ENCODE data around the gene PLG. TPM values are rescaled to one million over a fixed set of nuclear protein-coding genes. Genes with fewer than 3 reads are reported as not detected.
"Not testable (repeated sequence)": the region's sequence is repeated elsewhere in the genome, so short reads cannot be mapped to it uniquely, and the experiment has no call there.

PLG gene
- total RNA-seq, 1 experiment from 2014 or later = not detected

DNA sequence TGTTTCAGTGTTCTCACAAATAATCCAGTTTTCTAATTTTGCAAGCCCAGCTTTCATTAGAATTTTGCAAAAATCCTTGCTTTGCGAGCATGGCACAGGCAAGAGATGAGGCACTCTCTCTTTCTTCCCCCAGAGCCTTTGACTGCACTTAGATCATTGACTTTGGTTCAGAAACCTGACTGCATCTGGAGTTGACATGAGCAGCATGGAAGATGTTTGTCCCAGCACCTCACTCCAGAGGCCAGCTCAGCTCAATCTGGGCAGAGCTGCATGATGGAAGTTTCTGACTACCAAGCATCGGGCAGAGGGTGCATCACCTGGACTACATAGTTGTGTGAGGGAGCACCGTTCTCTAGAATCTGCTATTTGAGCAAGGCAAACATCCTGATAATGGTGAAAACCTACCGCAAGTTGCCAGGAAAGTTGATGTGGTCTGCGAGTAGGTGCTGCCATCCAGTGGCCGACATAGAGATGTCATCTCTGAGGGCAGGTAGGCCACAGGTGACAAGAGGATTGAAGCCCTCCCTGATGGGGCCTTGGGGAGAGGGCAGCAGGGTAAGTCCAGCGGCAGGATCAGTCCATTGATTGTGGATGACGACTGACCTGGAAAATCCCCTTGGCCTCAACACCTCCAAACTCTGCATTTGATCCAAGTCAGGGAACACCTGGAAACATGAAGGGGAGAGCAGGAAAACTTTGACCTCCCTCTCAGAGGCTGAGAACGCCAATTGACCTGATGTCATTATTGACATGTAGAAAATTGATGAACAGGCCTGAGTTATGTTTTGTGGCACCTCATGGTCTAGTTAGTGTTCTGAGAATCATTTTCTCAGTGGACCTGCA, 34.2 kb upstream of the PLG start:
- BruUV-seq (replicated peaks) = no TSS peak
- TF ChIP-seq EZH2 (IDR thresholded peaks at IDR 0.05; ENCODE audit: low read depth) = no peak
- TF ChIP-seq, protein P1, sequence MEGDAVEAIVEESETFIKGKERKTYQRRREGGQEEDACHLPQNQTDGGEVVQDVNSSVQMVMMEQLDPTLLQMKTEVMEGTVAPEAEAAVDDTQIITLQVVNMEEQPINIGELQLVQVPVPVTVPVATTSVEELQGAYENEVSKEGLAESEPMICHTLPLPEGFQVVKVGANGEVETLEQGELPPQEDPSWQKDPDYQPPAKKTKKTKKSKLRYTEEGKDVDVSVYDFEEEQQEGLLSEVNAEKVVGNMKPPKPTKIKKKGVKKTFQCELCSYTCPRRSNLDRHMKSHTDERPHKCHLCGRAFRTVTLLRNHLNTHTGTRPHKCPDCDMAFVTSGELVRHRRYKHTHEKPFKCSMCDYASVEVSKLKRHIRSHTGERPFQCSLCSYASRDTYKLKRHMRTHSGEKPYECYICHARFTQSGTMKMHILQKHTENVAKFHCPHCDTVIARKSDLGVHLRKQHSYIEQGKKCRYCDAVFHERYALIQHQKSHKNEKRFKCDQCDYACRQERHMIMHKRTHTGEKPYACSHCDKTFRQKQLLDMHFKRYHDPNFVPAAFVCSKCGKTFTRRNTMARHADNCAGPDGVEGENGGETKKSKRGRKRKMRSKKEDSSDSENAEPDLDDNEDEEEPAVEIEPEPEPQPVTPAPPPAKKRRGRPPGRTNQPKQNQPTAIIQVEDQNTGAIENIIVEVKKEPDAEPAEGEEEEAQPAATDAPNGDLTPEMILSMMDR (conservative IDR thresholded peaks at IDR 0.05) = peak; percentile 71
- no peaks in the 10 kb centered on the region for H3K9me3 ChIP-seq (ENCODE audit: insufficient read depth, low read depth)
- H2AFZ ChIP-seq = no peak overlapping the region
- intact Hi-C loops (cut with micrococcal nuclease; ENCODE audit: unreplicated experiment) = no loop called here
- no peak overlapping the region for H3K4me2 ChIP-seq
- POLR2A ChIA-PET (ENCODE audit: unreplicated experiment) = no interaction called here
- H3K79me2 ChIP-seq (ENCODE audit: low read depth) = no peaks in the 10 kb centered on the region
- DNase-seq = peak in 1 of 2 experiments; percentile 12
- H3K4me3 ChIP-seq = no peak overlapping the region
- no peaks in the 10 kb centered on the region for H3K36me3 ChIP-seq (ENCODE audit: low read depth)
- no peaks in the 10 kb centered on the region for H3K9me2 ChIP-seq (ENCODE audit: insufficient read depth)
- no peaks in the 10 kb centered on the region for H3F3A ChIP-seq (ENCODE audit: insufficient read depth, low read depth)
- no peaks in the 10 kb centered on the region for H4K20me1 ChIP-seq (ENCODE audit: insufficient read depth)
- H3K4me1 ChIP-seq (replicated peaks; ENCODE audit: insufficient read depth) = no peaks in the 10 kb centered on the region
- H3K27ac ChIP-seq = no peak overlapping the region
- no peaks in the 10 kb centered on the region for H3K27me3 ChIP-seq (ENCODE audit: insufficient read depth, low read depth)
- CTCF ChIA-PET = no interaction called here

DNA sequence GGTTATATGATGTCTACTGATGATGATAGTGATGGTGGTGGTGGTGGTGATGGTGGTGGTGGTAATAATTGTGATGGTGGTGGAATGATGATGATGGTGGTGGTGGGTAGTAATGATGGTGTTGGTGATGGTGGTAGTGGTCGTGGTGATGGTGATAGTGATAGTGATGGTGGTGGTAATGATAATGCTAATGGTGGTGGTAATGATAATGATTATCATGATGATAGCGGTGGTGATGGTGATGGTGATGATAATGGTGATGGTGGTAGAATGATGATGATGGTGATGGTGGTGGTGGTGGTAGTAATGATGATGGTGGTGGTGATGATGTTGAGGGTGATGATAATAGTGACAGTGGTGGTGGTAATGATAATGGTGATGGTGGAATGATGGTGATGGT, 33.5 kb upstream of the PLG start:
- TF ChIP-seq, protein P1 (conservative IDR thresholded peaks at IDR 0.05) = no peak
- TF ChIP-seq EZH2 (IDR thresholded peaks at IDR 0.05; ENCODE audit: low read depth) = no peak

DNA sequence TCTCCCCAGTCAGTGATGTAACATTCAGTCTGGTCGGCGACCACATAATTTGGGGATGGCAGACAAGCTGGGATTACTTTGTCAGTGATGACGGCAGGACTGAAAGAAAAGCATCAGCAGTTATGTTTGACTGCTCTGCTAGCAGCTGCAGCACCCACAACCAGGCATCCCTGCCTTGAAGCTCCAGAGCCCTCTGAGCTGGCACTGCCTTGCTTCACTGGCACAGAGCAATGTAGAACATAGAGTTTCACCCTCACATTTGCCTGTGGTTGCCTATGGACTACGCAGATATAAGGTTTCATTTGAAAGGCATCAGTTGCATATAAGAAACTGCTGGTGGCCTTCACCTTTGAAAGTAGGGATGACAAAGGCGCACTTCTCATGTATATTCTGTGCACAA, 25.6 kb upstream of the PLG start:
- DNase-seq; H3K9me3 ChIP-seq (ENCODE audit: insufficient read depth, low read depth); CTCF ChIA-PET; H2AFZ ChIP-seq; H3K4me1 ChIP-seq (replicated peaks; ENCODE audit: insufficient read depth); H4K20me1 ChIP-seq (ENCODE audit: insufficient read depth); BruUV-seq (replicated peaks); H3F3A ChIP-seq (ENCODE audit: insufficient read depth, low read depth); H3K27ac ChIP-seq; H3K27me3 ChIP-seq (ENCODE audit: insufficient read depth, low read depth); H3K4me3 ChIP-seq; H3K9me2 ChIP-seq (ENCODE audit: insufficient read depth); H3K36me3 ChIP-seq (ENCODE audit: low read depth); POLR2A ChIA-PET (ENCODE audit: unreplicated experiment); intact Hi-C loops (cut with micrococcal nuclease; ENCODE audit: unreplicated experiment); H3K79me2 ChIP-seq (ENCODE audit: low read depth); H3K4me2 ChIP-seq: not testable (repeated sequence)

More for the DNA sequence above, 33.5 kb upstream of the PLG start:
- Histone ChIP-seq H3K36me3 (ENCODE audit: low read depth) (no peaks in the 10 kb centered on the region), H3K27me3 (ENCODE audit: insufficient read depth, low read depth) (no peaks in the 10 kb centered on the region), H3K9me2 (ENCODE audit: insufficient read depth) (no peaks in the 10 kb centered on the region), H3K4me2 (no peak overlapping the region), H3F3A (ENCODE audit: insufficient read depth, low read depth) (no peaks in the 10 kb centered on the region), H3K4me3 (no peak overlapping the region), H3K27ac (no peak overlapping the region), H2AFZ (no peak overlapping the region), H4K20me1 (ENCODE audit: insufficient read depth) (no peaks in the 10 kb centered on the region), H3K79me2 (ENCODE audit: low read depth) (no peaks in the 10 kb centered on the region), H3K9me3 (ENCODE audit: insufficient read depth, low read depth) (no peaks in the 10 kb centered on the region), H3K4me1 (replicated peaks; ENCODE audit: insufficient read depth) (no peaks in the 10 kb centered on the region)
- intact Hi-C loops (cut with micrococcal nuclease; ENCODE audit: unreplicated experiment) = no loop called here
- DNase-seq = no peak
- no TSS peak for BruUV-seq (replicated peaks)
- ChIA-PET POLR2A (ENCODE audit: unreplicated experiment) (no interaction called here), CTCF (no interaction called here)

DNA sequence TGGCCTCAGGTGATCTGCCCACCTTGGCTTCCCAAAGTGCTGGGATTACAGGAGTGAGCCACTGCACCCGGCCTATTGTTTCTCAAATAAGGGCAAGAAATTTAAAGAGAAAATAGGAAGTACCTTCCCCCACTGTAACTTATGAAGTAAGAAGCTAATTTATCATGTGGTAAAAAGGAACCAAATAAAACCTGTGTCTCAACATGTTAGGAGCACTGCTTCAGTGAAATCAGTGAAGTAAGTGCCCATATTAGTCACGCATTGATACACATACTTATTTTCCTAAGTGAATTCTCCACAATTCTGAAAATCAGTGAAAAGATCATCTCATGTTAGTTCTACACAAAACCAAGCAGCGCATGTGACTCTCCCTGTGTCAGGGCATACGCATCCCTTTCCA, 23.8 kb upstream of the PLG start:
- no peaks in the 10 kb centered on the region for H3K36me3 ChIP-seq (ENCODE audit: low read depth)
- DNase-seq = no peak
- H3K9me3 ChIP-seq (ENCODE audit: insufficient read depth, low read depth) = no peaks in the 10 kb centered on the region
- intact Hi-C loops (cut with micrococcal nuclease; ENCODE audit: unreplicated experiment) = no loop called here
- peaks cover 4% of the 10 kb centered on the region; the same call in 1 of the 2 replicates for H3K27me3 ChIP-seq (ENCODE audit: insufficient read depth, low read depth)
- CTCF ChIA-PET = no interaction called here
- H2AFZ ChIP-seq = no peak overlapping the region
- H3K79me2 ChIP-seq (ENCODE audit: low read depth) = no peaks in the 10 kb centered on the region
- no peaks in the 10 kb centered on the region for H3F3A ChIP-seq (ENCODE audit: insufficient read depth, low read depth)
- H3K4me2 ChIP-seq = no peak overlapping the region
- no TSS peak for BruUV-seq (replicated peaks)
- no peaks in the 10 kb centered on the region for H3K4me1 ChIP-seq (replicated peaks; ENCODE audit: insufficient read depth)
- H3K27ac ChIP-seq = no peak overlapping the region
- H4K20me1 ChIP-seq (ENCODE audit: insufficient read depth) = no peaks in the 10 kb centered on the region
- H3K9me2 ChIP-seq (ENCODE audit: insufficient read depth) = no peaks in the 10 kb centered on the region
- TF ChIP-seq, protein P1 (conservative IDR thresholded peaks at IDR 0.05) = no peak
- no peak for TF ChIP-seq EZH2 (IDR thresholded peaks at IDR 0.05; ENCODE audit: low read depth)
- POLR2A ChIA-PET (ENCODE audit: unreplicated experiment) = no interaction called here
- H3K4me3 ChIP-seq = no peak overlapping the region

All from PC-9 (cell line).